Neural progenitor cell (in vitro differentiated cells): Measurements from ENCODE around the gene NR3C2.

ENCODE experiments used
- EZH2 ChIP-seq: fragments of 200-600 bp; sonication (generic); IDR thresholded peaks from 2 replicates; pipeline ENCODE4 v1.6.1; 2017; ENCODE audit warnings: antibody characterized with exemption, mild to moderate bottlenecking, moderate library complexity
- TF ChIP-seq, protein P1 (sequence below): fragments of 200-600 bp; sonication (generic); IDR thresholded peaks from 2 replicates; pipeline ENCODE4 v1.5.1; 2017; ENCODE audit warnings: antibody characterized with exemption, mild to moderate bottlenecking

DNA sequence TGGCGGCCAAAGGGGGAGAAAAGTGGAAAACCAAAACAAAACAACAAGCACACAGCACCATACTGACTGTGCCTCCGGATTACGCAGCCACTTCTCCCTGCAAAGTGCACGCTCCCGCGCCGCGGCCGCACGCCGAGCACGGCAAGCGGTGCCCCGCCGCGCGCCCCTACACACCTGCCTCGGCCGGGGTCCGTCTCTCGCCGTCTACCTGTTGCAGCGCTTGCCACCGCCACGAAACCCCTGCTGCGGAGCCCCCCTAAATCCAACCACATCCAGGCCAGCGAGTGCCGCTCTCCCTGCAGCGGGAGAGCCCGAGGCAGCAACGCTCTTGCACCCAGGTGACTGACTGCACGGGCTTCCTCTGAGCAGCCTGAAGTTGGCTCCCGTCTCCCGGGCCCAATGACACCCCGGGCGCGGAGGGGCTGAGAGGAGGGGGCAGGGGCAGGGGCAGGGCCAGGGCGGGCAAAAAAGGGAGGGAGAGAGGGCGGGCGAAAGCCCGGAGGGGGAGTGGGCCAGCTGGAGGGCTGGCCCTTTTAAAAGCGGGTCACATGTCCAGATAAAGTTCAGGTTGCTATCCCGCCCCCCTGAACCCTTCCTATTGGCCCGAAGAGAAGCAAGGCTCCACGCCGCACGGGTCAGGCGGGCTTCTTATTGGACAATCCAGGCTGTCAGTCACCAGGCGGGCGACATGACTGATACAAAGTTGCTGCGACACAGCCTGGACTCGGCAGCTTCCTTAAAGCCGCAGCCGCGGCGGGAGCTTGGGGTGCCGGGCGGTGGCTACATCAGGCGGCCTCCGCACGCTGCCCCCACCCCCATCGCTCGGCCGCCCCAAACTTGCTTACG is at the start of gene NR3C2:
- TF ChIP-seq, protein P1, sequence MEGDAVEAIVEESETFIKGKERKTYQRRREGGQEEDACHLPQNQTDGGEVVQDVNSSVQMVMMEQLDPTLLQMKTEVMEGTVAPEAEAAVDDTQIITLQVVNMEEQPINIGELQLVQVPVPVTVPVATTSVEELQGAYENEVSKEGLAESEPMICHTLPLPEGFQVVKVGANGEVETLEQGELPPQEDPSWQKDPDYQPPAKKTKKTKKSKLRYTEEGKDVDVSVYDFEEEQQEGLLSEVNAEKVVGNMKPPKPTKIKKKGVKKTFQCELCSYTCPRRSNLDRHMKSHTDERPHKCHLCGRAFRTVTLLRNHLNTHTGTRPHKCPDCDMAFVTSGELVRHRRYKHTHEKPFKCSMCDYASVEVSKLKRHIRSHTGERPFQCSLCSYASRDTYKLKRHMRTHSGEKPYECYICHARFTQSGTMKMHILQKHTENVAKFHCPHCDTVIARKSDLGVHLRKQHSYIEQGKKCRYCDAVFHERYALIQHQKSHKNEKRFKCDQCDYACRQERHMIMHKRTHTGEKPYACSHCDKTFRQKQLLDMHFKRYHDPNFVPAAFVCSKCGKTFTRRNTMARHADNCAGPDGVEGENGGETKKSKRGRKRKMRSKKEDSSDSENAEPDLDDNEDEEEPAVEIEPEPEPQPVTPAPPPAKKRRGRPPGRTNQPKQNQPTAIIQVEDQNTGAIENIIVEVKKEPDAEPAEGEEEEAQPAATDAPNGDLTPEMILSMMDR, result no peak
- TF ChIP-seq EZH2, result no peak
